ENCODE measurements around the gene MIGA1. TPM values are rescaled to one million over a fixed set of nuclear protein-coding genes. Genes with fewer than 3 reads are reported as not detected.

MIGA1 gene
- total and polyA plus RNA-seq, 9 of the 15 experiments (the other 6 are each of a cell fraction or from before 2014, with no cell fraction given): 1.6 to 5.1 (median 2.9) TPM

DNA sequence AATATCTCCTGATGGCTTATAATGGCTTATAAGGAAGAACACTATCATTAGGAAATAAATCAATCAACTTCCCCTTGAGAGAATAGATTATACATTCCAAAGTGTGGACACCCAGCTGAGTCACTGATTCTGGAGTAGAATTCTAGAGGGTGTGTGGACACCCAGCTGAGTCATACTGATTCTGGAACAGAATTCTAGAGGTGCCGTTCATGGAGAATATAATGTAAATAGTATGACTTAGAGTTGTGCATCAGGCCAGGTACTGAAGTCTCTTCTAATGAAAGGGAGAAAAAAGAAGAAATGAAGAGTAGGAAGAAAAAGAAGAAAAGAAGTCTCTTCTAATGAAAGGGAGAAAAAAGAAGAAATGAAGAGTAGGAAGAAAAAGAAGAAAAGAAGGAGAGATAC lies 17.4 kb upstream of the MIGA1 start (continued):
- TF ChIP-seq MTF1 (CRISPR knock-in tag; IDR thresholded peaks at IDR 0.05; ENCODE audit: borderline replicate concordance) (no peak), MCM3 (IDR thresholded peaks at IDR 0.05) (no peak), SMARCA5 (IDR thresholded peaks at IDR 0.05) (no peak), MECOM (CRISPR knock-in tag; IDR thresholded peaks at IDR 0.05) (no peak), RUNX1 (IDR thresholded peaks at IDR 0.05; ENCODE audit: low read depth) (no peak), POLR2AphosphoS5 (IDR thresholded peaks at IDR 0.05; ENCODE audit: control insufficient read depth, insufficient read depth, low read depth, low read length) (no peak), YBX1 (IDR thresholded peaks at IDR 0.05) (peak; percentile 100), TRIM24 (IDR thresholded peaks at IDR 0.05) (peak; percentile 81 to 82), XRCC4 (IDR thresholded peaks at IDR 0.05; ENCODE audit: extremely low read depth, insufficient read depth, insufficient read length) (no peak), NR1H2 (CRISPR knock-in tag; IDR thresholded peaks at IDR 0.05) (no peak), DMBX1 (CRISPR knock-in tag; IDR thresholded peaks at IDR 0.05; ENCODE audit: borderline replicate concordance) (no peak), ZNF444 (CRISPR knock-in tag; IDR thresholded peaks at IDR 0.05) (no peak), SP1 (CRISPR knock-in tag; IDR thresholded peaks at IDR 0.05) (peak; percentile 66; the same call in 1 of the 2 replicates), TAF1 (IDR thresholded peaks at IDR 0.05; ENCODE audit: control insufficient read depth, extremely low read depth, insufficient read depth, low read length, severe bottlenecking) (no peak), HDAC6 (IDR thresholded peaks at IDR 0.05; ENCODE audit: low read depth, low read length) (no peak), CREM (IDR thresholded peaks at IDR 0.05; ENCODE audit: low read depth) (no peak), ETV6 (IDR thresholded peaks at IDR 0.05; ENCODE audit: borderline replicate concordance in 1 of 2, low read depth in 2 of 2, low read length in 1 of 2) (no peak), ETV6 (CRISPR knock-in tag; IDR thresholded peaks at IDR 0.05; ENCODE audit: borderline replicate concordance) (no peak), GATAD2A (IDR thresholded peaks at IDR 0.05) (0 out of 2 replicates have a peak, but pooled peaks have one; percentile 70), CEBPB (tag; IDR thresholded peaks at IDR 0.05) (peak; percentile 75)
- TF ChIP-seq, protein P1, sequence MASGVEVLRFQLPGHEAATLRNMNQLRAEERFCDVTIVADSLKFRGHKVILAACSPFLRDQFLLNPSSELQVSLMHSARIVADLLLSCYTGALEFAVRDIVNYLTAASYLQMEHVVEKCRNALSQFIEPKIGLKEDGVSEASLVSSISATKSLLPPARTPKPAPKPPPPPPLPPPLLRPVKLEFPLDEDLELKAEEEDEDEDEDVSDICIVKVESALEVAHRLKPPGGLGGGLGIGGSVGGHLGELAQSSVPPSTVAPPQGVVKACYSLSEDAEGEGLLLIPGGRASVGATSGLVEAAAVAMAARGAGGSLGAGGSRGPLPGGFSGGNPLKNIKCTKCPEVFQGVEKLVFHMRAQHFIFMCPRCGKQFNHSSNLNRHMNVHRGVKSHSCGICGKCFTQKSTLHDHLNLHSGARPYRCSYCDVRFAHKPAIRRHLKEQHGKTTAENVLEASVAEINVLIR (CRISPR knock-in tag; IDR thresholded peaks at IDR 0.05): no peak
- TF ChIP-seq, protein P2, sequence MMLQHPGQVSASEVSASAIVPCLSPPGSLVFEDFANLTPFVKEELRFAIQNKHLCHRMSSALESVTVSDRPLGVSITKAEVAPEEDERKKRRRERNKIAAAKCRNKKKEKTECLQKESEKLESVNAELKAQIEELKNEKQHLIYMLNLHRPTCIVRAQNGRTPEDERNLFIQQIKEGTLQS (IDR thresholded peaks at IDR 0.05): peak; percentile 98
- TF ChIP-seq, protein P2 (CRISPR knock-in tag; conservative IDR thresholded peaks at IDR 0.05): peak; percentile 95

Data from K562 (cell line).